Epithelial cell of esophagus (primary cell): ENCODE results near the gene SDHA.
"Not testable (repeated sequence)": the region's sequence is repeated elsewhere in the genome, so short reads cannot be mapped to it uniquely, and the experiment has no call there.

Experiments used
- DNase-seq: peaks from one replicate; pipeline ENCODE4 v3.0.0; 2010; ENCODE audit warnings: low read depth
- H3K4me3 ChIP-seq: 2 replicates; pipeline ENCODE4 v1.5.1; 2011; ENCODE audit warnings: mild to moderate bottlenecking, low read length, control low read depth
- CTCF ChIP-seq: IDR thresholded peaks from 2 replicates; pipeline ENCODE4 v1.5.1; 2011; ENCODE audit warnings: low read depth, mild to moderate bottlenecking, low read length, control low read depth, inconsistent platforms; ENCODE audit not compliant: insufficient read depth; ENCODE audit errors: missing control alignments

The SDHA gene

GRCh38 chr5:194603-195209, 23.4 kb upstream of the SDHA start:
- DNase-seq: no peak
- no peak for TF ChIP-seq CTCF
- no peak overlapping the region for H3K4me3 ChIP-seq

- TF ChIP-seq CTCF: no peak
- H3K4me3 ChIP-seq: no peak overlapping the region
Measured at GRCh38 chr5:195401-196160, 22.5 kb upstream of the SDHA start.

GRCh38 chr5:196350-196749, 21.8 kb upstream of the SDHA start:
- no peak overlapping the region for H3K4me3 ChIP-seq
- no peak for TF ChIP-seq CTCF
- peak; percentile 8 for DNase-seq

More at GRCh38 chr5:195401-196160, 22.5 kb upstream of the SDHA start:
- no peak for DNase-seq

GRCh38 chr5:197031-197430, 21.1 kb upstream of the SDHA start:
- peak; percentile 62 for DNase-seq
- not testable (repeated sequence) for H3K4me3 ChIP-seq
- peak; percentile 45 for TF ChIP-seq CTCF

GRCh38 chr5:197892-198489, 20.1 kb upstream of the SDHA start:
- TF ChIP-seq CTCF: no peak
- no peak overlapping the region for H3K4me3 ChIP-seq
- no peak for DNase-seq

GRCh38 chr5:198516-199196, 19.5 kb upstream of the SDHA start:
- no peak for DNase-seq
- no peak overlapping the region for H3K4me3 ChIP-seq
- no peak for TF ChIP-seq CTCF
